ENCODE results near the gene NSL1. TPM values are rescaled to one million over a fixed set of nuclear protein-coding genes. Genes with fewer than 3 reads are reported as not detected.

NSL1 gene
- total RNA-seq, 1 experiment from 2014 or later: 45.6 TPM

DNA sequence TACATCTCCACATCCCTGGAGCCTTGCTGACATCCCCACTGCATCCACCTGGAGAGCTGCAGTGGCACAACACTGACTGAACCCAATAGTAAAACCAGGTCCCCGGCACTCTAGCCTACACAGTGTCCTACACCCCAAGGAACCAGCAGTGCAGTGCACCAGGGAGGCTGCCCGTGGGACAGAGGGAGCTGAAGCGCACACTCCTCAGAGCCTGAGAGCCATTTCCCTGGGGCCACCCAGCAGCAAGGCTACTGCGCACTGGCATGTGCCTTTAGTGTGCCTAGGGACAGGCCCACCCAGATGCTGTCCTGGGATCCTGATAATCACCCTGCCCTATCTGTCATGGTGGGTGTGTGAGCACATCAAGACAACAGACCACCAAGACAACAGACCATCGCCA, 31.9 kb downstream of the NSL1 start:
- Histone ChIP-seq H3K36me3 (ENCODE audit: control insufficient read depth, insufficient read depth, low read length) (no peaks in the 10 kb centered on the region; the same call in 1 of the 2 replicates), H3K9me3 (no peaks in the 10 kb centered on the region), H3K4me3 (ENCODE audit: low read depth, low read length) (no peak overlapping the region), H3K27me3 (replicated peaks; ENCODE audit: control insufficient read depth, insufficient read depth, low read length) (no peaks in the 10 kb centered on the region), H3K4me1 (no peaks in the 10 kb centered on the region)
- Mint-ChIP-seq H3K27me3 (ENCODE audit: insufficient read depth, unreplicated experiment) (no peaks in the 10 kb centered on the region), H3K4me1 (ENCODE audit: low read depth, unreplicated experiment) (no peaks in the 10 kb centered on the region), H3K27ac (ENCODE audit: unreplicated experiment) (no peak overlapping the region), H3K4me3 (ENCODE audit: unreplicated experiment) (no peak overlapping the region), H3K36me3 (ENCODE audit: insufficient read depth, unreplicated experiment) (peaks cover under 1% of the 10 kb centered on the region), H3K9me3 (ENCODE audit: unreplicated experiment) (no peaks in the 10 kb centered on the region)
- DNase-seq: no peak
- CTCF ChIA-PET: interaction anchor here (0.8 kb wide), 1 partner anchor 10 kb away, joined by 3 read pairs; no protein-coding TSS in a partner anchor
- TF ChIP-seq, protein P1, sequence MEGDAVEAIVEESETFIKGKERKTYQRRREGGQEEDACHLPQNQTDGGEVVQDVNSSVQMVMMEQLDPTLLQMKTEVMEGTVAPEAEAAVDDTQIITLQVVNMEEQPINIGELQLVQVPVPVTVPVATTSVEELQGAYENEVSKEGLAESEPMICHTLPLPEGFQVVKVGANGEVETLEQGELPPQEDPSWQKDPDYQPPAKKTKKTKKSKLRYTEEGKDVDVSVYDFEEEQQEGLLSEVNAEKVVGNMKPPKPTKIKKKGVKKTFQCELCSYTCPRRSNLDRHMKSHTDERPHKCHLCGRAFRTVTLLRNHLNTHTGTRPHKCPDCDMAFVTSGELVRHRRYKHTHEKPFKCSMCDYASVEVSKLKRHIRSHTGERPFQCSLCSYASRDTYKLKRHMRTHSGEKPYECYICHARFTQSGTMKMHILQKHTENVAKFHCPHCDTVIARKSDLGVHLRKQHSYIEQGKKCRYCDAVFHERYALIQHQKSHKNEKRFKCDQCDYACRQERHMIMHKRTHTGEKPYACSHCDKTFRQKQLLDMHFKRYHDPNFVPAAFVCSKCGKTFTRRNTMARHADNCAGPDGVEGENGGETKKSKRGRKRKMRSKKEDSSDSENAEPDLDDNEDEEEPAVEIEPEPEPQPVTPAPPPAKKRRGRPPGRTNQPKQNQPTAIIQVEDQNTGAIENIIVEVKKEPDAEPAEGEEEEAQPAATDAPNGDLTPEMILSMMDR (IDR thresholded peaks at IDR 0.05; ENCODE audit: insufficient read depth in 1 of 2, low read depth in 1 of 2, low read length in 1 of 2, severe bottlenecking in 1 of 2, unreplicated experiment in 1 of 2): no peak
- POLR2A ChIA-PET: no interaction called here
- intact Hi-C loops (cut with micrococcal nuclease; ENCODE audit: unreplicated experiment): no loop called here
- no TSS peak for BruUV-seq (replicated peaks)

DNA sequence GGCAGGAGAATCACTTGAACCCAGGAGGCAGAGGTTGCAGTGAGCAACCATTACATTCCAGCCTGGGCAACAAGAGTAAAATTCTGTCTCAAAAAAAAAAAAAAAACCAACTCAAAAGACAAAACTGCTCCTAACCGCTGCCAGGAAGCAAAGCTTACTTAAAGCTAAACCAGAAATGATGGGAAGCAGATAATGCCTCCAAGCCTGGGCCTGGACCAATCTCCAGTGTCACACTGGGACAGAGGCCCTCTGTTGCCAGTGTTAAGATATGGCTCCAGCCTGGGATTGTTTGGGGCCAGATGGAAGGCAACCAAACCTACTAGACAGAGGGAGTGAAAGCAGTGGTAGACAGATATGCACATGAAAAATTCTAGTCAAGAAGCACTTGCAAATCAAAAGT, 36.9 kb downstream of the NSL1 start:
- no TSS peak for BruUV-seq (replicated peaks)
- no peak overlapping the region for H3K4me3 ChIP-seq (ENCODE audit: low read depth, low read length)
- H3K27me3 ChIP-seq (replicated peaks; ENCODE audit: control insufficient read depth, insufficient read depth, low read length): no peaks in the 10 kb centered on the region
- no peak for DNase-seq
- intact Hi-C loops (cut with micrococcal nuclease; ENCODE audit: unreplicated experiment): no loop called here
- Mint-ChIP-seq H3K27me3 (ENCODE audit: insufficient read depth, unreplicated experiment) (no peaks in the 10 kb centered on the region), H3K36me3 (ENCODE audit: insufficient read depth, unreplicated experiment) (no peaks in the 10 kb centered on the region), H3K27ac (ENCODE audit: unreplicated experiment) (no peak overlapping the region), H3K9me3 (ENCODE audit: unreplicated experiment) (no peaks in the 10 kb centered on the region), H3K4me3 (ENCODE audit: unreplicated experiment) (no peak overlapping the region), H3K4me1 (ENCODE audit: low read depth, unreplicated experiment) (peaks cover 8% of the 10 kb centered on the region)
- TF ChIP-seq, protein P1 (IDR thresholded peaks at IDR 0.05; ENCODE audit: insufficient read depth in 1 of 2, low read depth in 1 of 2, low read length in 1 of 2, severe bottlenecking in 1 of 2, unreplicated experiment in 1 of 2): no peak
- H3K9me3 ChIP-seq: no peaks in the 10 kb centered on the region
- ChIA-PET CTCF (interaction anchor here (0.6 kb wide), 1 partner anchor 54 kb away, joined by 3 read pairs; no protein-coding TSS in a partner anchor), POLR2A (no interaction called here)
- H3K4me1 ChIP-seq: no peaks in the 10 kb centered on the region
- no peaks in the 10 kb centered on the region for H3K36me3 ChIP-seq (ENCODE audit: control insufficient read depth, insufficient read depth, low read length)

DNA sequence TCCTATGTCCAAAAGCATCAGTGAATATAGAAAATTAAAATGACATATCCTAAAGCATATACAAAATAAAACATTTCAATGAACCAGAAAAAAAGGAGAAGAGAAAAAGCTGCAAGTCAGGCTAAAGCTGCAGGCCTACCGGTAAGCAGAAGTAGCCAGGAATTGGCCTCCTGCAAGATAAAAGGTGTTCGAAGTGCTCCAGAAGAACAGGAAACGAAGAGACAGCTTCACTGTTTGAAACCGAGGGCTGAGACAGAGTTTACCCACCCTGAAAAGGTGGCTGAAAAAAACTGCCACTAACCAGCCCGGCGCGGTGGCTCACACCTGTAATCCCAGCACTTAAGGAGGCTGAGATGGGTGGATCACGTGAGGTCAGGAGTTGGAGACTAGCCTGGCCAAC, 37.4 kb downstream of the NSL1 start:
- ChIA-PET POLR2A (no interaction called here), CTCF (interaction anchor here (0.6 kb wide), 1 partner anchor 53 kb away, joined by 3 read pairs; no protein-coding TSS in a partner anchor)
- intact Hi-C loops (cut with micrococcal nuclease; ENCODE audit: unreplicated experiment): no loop called here
- H3K4me3 Mint-ChIP-seq (ENCODE audit: unreplicated experiment): no peak overlapping the region
- Histone ChIP-seq H3K27me3 (replicated peaks; ENCODE audit: control insufficient read depth, insufficient read depth, low read length) (no peaks in the 10 kb centered on the region), H3K4me3 (ENCODE audit: low read depth, low read length) (no peak overlapping the region), H3K36me3 (ENCODE audit: control insufficient read depth, insufficient read depth, low read length) (no peaks in the 10 kb centered on the region), H3K4me1 (no peaks in the 10 kb centered on the region), H3K9me3 (no peaks in the 10 kb centered on the region)
- no peaks in the 10 kb centered on the region for H3K9me3 Mint-ChIP-seq (ENCODE audit: unreplicated experiment)
- no peaks in the 10 kb centered on the region for H3K36me3 Mint-ChIP-seq (ENCODE audit: insufficient read depth, unreplicated experiment)
- H3K27ac Mint-ChIP-seq (ENCODE audit: unreplicated experiment): no peak overlapping the region
- peaks cover 8% of the 10 kb centered on the region for H3K4me1 Mint-ChIP-seq (ENCODE audit: low read depth, unreplicated experiment)
- TF ChIP-seq, protein P1 (IDR thresholded peaks at IDR 0.05; ENCODE audit: insufficient read depth in 1 of 2, low read depth in 1 of 2, low read length in 1 of 2, severe bottlenecking in 1 of 2, unreplicated experiment in 1 of 2): no peak
- H3K27me3 Mint-ChIP-seq (ENCODE audit: insufficient read depth, unreplicated experiment): no peaks in the 10 kb centered on the region
- DNase-seq: no peak
- BruUV-seq (replicated peaks): no TSS peak
